Non-pigmented ciliary epithelial cell (primary cell): ENCODE measurements around the gene UCK2.
"Not testable (repeated sequence)": the region's sequence is repeated elsewhere in the genome, so short reads cannot be mapped to it uniquely, and the experiment has no call there.

Experiments
- DNase-seq: peaks from one replicate; pipeline ENCODE4 v3.0.0-alpha.2; 2010; ENCODE audit warnings: low read depth

The UCK2 gene

DNA sequence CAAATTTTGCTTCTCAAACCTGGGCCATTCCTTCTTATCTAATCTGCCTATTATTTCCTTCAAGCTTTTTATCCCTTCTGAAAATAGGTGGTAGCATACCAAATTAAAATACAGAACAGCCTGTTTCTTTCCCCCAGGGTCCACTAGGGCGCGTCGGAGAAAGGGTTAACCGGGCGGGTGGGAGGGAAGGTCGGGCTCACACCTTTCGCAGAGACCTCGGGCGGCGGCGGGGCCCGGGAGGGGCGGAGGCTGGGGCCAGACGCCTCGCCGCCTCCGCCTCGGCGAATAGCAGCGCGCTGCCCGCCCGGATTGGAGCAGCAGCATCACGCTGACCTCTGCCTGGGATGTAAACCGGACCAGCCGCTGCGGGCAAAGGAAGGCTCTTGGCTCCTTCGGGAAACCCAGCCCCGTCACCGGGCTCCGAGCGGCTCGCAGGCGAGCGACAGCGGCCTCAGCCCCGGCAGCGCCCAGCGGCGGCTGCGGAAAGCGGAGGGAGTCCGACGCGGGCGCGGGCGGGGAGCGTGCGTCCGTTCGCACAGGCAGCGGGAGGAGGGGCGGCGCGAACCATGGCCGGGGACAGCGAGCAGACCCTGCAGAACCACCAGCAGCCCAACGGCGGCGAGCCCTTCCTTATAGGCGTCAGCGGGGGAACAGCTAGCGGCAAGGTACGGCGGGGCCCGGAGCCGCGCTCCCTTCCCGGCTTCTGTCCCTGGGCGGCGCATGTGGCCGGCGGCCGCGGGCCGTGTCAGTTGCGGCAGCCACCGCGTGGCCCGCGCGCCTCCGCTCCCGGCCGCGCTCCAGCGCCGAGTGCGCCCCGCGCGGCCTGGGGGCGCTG is at the start of gene UCK2:
UCK2 (plus strand) TSS at position 347 of the 835 bp plus-strand sequence; CDS start at position 567, 220 bp downstream.
- no peak for DNase-seq

DNA sequence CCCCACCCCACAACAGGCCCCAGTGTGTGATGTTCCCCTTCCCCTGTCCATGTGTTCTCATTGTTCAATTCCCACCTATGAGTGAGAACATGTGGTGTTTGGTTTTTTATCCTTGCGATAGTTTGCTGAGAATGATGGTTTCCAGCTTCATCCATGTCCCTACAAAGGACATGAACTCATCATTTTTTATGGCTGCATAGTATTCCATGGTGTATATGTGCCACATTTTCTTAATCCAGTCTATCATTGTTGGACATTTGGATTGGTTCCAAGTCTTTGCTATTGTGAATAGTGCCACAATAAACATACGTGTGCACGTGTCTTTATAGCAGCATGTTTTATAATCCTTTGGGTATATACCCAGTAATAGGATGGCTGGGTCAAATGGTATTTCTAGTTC is 49.2 kb upstream of the UCK2 start:
- not testable (repeated sequence) for DNase-seq

GRCh38 chr1:165783519-165783918 is 43.9 kb upstream of the UCK2 start:
- DNase-seq: not testable (repeated sequence)

GRCh38 chr1:165787741-165788140 is 39.7 kb upstream of the UCK2 start:
- DNase-seq: no peak

DNA sequence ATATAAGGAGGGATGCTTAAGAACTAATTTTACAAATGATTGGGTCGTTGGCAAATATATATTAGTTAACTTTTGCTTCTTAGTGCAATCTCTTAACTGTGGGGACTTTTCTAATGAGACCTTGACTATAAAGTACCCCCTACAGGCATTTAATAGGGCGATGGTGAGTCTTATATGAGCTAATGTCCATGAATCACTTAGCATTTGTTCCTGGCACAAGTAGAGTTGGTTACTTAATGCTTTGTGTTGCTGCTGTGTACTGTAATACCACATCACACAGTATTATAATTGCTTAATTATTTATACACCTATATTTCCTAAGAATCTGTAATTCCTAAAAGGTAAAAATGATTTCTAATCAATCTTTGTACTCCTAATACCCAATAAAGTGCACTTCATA is 33.5 kb upstream of the UCK2 start:
- DNase-seq: no peak

GRCh38 chr1:165795894-165796293 is 31.5 kb upstream of the UCK2 start:
- no peak for DNase-seq

GRCh38 chr1:165799387-165799786 is 28.0 kb upstream of the UCK2 start:
- DNase-seq: no peak

- DNase-seq: not testable (repeated sequence)
These were observed 22.9 kb upstream of the UCK2 start for GRCh38 chr1:165804513-165804912.

GRCh38 chr1:165807613-165808012 is 19.8 kb upstream of the UCK2 start:
- no peak for DNase-seq

- peak; percentile 38 for DNase-seq
These were observed 11.7 kb upstream of the UCK2 start for GRCh38 chr1:165815725-165816124.

DNA sequence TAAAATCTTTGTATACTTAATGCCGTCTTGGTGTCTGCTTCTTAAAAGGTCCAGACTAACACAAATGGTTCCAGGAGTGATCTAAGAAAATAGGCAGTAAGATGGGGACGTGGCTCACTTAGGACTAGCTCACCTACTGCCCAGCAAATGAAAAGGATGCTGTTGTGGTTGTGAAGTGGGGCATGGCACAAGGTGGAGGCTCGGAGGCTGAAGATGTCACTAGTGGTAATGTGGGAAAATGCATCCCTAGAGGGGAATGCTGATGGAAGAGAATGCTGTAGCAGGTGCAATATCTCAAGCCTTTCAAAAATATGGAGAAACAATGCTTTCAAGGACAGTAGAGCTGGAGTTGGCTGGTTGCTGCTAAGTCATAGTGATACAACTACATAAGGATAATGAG is 11.3 kb upstream of the UCK2 start:
- no peak for DNase-seq

GRCh38 chr1:165816826-165817497 is 10.5 kb upstream of the UCK2 start:
- no peak for DNase-seq

DNA sequence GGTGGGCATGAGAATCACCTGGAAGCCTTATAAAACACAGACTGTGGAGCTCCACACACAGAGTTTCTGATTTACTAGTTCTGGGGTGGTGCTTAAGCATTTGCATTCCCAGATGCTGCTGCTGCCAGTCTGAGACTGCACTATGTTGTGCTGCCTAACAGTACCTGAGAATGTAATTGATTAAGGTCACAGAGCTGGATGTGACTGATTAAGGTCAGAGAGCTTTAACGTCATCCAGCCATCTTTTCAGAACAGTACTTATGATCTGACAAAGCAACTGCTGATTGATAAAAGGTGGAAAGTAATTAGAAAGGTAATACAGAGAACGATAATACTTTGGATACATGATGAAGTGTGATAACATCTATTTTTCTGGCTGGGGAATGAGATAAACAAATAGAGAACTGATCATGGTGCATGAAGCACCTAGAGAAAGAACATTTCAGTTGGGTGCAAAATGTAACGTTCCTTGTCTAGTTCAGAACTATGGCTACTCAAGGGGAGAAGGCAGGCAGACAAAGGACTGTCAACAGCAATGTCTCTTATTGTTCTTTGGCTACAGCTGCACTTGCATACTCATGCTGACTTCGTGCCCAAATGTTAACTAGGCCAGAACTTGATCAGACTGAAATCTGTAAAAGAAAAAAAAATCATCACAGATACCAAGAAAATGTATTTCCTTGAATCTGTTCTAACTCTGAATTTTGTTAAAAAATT is 3.7 kb upstream of the UCK2 start:
- DNase-seq: no peak

- no peak for DNase-seq
These were observed 3.2 kb upstream of the UCK2 start for GRCh38 chr1:165824269-165824643.

DNA sequence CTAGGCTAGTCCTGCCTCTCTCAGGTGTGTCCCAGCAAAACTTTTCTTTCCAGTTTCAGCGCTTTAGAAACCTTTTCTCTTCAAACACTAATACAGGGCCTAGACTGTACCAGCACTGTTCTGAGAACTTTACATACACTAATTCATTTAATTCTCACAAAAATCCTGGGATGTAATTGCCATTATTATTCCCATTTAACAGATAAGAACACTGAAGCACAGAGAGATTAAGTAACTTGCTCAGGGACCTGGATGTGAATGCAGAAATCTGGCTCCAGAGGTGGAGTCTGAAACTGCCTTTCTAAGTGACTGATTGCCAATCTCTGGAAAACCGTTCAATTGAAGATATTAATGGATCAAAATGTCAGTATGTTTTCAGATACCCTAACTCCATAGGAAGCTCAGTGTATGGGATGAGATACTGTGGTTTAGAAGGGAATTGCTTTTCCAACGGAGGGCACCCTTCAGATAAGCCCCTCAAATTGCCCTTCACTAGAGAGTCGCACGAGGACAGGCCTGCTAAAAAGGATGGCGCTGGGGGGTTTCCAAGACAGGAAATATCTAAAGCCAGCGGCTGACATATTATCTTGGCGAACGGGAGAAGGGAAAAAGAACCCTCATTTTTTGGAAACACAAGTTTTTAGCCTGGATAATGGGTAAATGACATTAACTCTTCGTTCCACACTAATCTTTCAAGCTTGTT is 698 bp upstream of the UCK2 start:
- no peak for DNase-seq

DNA sequence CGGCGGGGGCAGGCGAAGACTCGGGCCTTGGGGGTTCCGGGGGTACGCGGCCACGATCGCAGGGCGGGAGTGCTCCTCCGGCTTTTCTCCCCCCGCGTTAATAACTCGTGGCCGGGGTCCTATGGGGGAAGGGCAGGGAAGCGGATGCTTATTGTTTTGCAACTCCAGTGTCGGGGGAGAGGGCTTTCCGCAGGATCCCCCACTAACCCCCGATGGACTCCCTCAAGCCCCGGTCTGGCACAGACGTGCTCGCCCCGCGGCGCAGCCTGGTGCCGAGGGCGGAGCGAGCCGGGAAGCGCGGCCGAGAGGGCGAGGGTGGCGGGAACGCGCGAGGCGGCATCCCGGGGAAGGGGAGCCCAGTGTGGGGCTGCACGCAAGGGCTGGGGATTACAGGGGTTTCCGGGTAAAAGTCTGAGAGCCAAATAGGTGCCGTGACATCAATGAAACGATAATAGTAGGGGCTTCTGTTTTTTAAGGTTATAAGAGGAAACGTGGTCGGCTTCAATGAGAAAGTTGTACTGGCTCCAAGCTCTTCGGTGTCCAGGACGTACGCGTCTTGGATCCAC is 772 bp downstream of the UCK2 start:
- no peak for DNase-seq

DNA sequence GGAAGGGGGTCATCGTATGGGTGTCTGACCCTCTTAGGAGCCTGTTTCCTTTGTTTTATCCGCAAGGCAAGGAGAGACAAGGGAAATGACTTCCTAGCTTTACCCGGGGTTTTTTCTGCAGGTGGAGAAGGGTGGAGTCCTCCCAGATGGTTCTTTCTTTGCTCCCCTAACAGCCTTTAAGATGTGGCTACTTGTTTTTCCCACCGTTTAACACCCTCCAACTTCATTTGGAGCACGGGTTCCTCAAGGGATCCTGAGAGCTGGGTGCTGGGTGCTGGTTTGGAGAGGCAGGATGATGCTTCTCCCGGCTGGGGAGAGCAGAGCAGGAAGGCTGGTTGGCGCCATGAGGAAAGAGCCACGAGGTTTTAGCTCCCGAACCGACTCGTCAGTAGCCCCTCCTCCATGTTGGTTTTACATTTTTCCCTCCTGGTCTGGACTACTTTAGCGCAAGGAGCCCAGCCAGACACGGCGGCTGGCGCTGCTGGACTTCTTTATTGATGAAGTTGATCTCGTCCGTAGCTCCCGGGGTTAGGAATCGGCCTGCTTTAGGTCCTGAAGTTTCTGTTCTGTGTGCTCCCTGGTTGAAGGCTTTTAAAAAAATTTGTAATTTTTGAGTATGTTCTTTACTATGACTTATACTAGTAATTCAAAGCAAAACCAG is 1.4 kb downstream of the UCK2 start:
- peak; percentile 61 for DNase-seq

- DNase-seq: no peak
These were observed 2.5 kb downstream of the UCK2 start for GRCh38 chr1:165829888-165830287.

DNA sequence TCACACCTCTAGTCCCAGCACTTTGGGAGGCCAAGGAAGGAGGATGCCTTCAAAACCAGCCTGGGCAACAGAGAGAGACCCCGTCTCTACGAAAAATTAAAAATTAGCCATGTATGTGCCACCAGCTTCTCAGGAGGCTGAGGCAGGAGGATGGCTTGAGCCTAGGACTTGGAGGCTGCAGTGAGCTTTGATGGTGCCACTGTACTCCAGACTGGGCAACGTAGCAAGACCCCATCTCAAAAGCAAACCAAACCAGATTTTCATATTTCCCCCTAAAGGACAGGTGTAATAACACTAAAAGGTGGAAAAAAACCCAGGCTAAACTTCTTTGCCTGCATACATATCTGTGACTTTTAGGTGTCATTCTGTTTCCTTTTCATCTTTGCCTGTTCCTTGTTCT is 3.7 kb downstream of the UCK2 start:
- no peak for DNase-seq

GRCh38 chr1:165832902-165833301 is 5.5 kb downstream of the UCK2 start:
- DNase-seq: no peak

DNA sequence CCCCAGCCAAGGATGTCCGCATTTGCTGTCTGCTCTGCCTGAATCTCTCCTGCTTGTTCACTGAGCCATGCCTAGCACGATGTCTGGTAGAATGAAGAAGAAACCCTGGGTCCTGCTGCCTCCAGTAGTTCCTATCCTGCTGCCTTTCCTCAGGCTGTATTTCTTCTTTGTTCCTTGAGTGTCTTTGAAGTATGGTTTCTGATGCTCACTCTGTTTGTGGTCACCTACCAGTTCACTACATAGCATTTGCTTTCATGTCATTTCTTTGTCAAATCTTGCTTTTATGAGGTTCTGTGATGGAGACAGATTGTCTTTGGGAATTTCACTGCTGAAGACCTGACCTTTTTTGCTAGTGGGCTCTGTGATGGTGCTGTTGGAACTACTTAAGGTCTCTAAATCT is 5.9 kb downstream of the UCK2 start:
- DNase-seq: no peak
